ENCODE data around the gene MAPRE3. TPM values are rescaled to one million over a fixed set of nuclear protein-coding genes. Genes with fewer than 3 reads are reported as not detected.

The MAPRE3 gene
- total RNA-seq, 1 donor from 2014 or later: 27.0 TPM

DNA sequence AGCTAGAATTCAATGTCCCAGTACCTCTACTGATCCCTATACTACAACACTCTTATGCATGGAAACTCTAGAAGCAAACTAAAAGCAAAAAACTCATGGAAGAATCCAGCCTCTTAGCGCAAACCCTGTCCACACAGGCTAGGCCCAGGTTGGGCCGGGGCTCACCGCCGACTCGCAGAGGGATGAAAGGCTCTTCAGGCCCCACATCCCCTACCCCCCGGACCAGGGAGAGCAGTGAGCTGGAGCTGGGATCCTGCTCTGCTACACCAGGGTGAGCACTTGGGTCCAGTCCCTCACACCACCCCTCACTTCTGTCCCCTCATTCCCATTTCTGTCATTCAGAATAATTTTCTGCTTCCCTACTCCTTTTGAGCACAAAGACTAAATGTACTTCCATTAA lies 99.0 kb downstream of the MAPRE3 start:
- peaks cover 53% of the 10 kb centered on the region for H4K20me1 ChIP-seq (ENCODE audit: insufficient read depth, low read length)
- peak overlapping the region; percentile 97 for H3K4me2 ChIP-seq (ENCODE audit: low read length)
- no peaks in the 10 kb centered on the region for H3K27me3 ChIP-seq (ENCODE audit: insufficient read depth, low read length)
- peak overlapping the region; percentile 96 for H3K9ac ChIP-seq (ENCODE audit: low read length)
- no peaks in the 10 kb centered on the region for H3K9me3 Mint-ChIP-seq (ENCODE audit: unreplicated experiment)
- H3K4me3 ChIP-seq (ENCODE audit: insufficient read depth, low read depth, low read length): peak overlapping the region; percentile 98
- H3K4me1 Mint-ChIP-seq (ENCODE audit: low read depth, unreplicated experiment): peaks cover 29% of the 10 kb centered on the region
- no peak for TF ChIP-seq EZH2 (IDR thresholded peaks at IDR 0.05; ENCODE audit: insufficient read depth, low read length)
- TF ChIP-seq, protein P1, sequence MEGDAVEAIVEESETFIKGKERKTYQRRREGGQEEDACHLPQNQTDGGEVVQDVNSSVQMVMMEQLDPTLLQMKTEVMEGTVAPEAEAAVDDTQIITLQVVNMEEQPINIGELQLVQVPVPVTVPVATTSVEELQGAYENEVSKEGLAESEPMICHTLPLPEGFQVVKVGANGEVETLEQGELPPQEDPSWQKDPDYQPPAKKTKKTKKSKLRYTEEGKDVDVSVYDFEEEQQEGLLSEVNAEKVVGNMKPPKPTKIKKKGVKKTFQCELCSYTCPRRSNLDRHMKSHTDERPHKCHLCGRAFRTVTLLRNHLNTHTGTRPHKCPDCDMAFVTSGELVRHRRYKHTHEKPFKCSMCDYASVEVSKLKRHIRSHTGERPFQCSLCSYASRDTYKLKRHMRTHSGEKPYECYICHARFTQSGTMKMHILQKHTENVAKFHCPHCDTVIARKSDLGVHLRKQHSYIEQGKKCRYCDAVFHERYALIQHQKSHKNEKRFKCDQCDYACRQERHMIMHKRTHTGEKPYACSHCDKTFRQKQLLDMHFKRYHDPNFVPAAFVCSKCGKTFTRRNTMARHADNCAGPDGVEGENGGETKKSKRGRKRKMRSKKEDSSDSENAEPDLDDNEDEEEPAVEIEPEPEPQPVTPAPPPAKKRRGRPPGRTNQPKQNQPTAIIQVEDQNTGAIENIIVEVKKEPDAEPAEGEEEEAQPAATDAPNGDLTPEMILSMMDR (IDR thresholded peaks at IDR 0.05; ENCODE audit: insufficient read depth, low read depth, low read length): no peak
- DNase-seq (ENCODE audit: low read depth): no peak
- no peaks in the 10 kb centered on the region for H3K9me3 ChIP-seq (ENCODE audit: insufficient read depth, low read depth, low read length)
- FAIRE-seq: no peak
- no peaks in the 10 kb centered on the region for H3K27me3 Mint-ChIP-seq (ENCODE audit: low read depth, unreplicated experiment)
- H3K27ac Mint-ChIP-seq (ENCODE audit: unreplicated experiment): peak overlapping the region; percentile 88
- H2AFZ ChIP-seq (ENCODE audit: low read depth, low read length): no peak overlapping the region
- H3K36me3 Mint-ChIP-seq (ENCODE audit: low read depth, unreplicated experiment): peaks cover 21% of the 10 kb centered on the region
- H3K36me3 ChIP-seq (ENCODE audit: insufficient read depth, low read length): peaks cover 35% of the 10 kb centered on the region
- peaks cover 52% of the 10 kb centered on the region for H3K79me2 ChIP-seq (ENCODE audit: insufficient read depth, low read length)
- peaks cover 42% of the 10 kb centered on the region for H3K4me1 ChIP-seq (ENCODE audit: insufficient read depth, low read length)
- H3K27ac ChIP-seq (ENCODE audit: low read depth, low read length): no peak overlapping the region
- H3K4me3 Mint-ChIP-seq (ENCODE audit: unreplicated experiment): peak overlapping the region; percentile 98

DNA sequence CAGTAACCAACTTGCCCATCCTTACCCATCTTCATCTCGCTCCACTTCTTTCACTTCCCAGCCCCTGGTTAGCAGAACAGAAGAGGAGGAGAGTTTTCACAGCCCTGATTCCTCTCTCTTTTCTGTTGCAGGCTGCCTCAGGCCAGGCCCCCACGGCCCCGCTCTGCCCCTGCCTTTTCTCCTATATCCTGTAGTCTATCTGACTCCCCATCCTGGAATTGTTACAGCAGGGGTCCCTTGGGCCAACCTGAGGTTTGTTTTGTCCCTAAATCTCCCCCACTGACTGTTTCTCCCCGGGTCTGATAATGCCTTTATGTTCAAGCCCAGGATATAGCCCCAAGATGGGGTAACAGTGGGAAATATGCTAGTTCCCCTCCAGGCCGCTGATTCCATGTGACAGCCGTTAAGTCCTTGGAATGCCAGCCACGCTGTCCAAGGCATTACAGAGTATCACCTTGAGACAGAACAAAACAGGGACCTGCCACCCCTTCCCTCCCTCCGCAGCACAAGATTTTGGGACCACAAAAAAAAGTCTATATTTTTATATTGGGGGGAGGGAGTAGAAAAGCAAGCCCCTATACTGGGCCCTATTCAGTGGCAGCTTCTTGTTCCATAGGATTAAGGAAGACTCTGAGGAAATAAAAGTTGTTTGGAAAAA lies 99.7 kb downstream of the MAPRE3 start:
- H4K20me1 ChIP-seq (ENCODE audit: insufficient read depth, low read length): peaks cover 51% of the 10 kb centered on the region
- H3K27me3 ChIP-seq (ENCODE audit: insufficient read depth, low read length): no peaks in the 10 kb centered on the region
- H3K79me2 ChIP-seq (ENCODE audit: insufficient read depth, low read length): peaks cover 51% of the 10 kb centered on the region
- H3K9ac ChIP-seq (ENCODE audit: low read length): peak overlapping the region; percentile 96
- H3K9me3 ChIP-seq (ENCODE audit: insufficient read depth, low read depth, low read length): no peaks in the 10 kb centered on the region
- no peak for DNase-seq (ENCODE audit: low read depth)
- H3K4me3 Mint-ChIP-seq (ENCODE audit: unreplicated experiment): peak overlapping the region; percentile 98
- no peak for FAIRE-seq
- peaks cover 32% of the 10 kb centered on the region for H3K36me3 ChIP-seq (ENCODE audit: insufficient read depth, low read length)
- peak overlapping the region; percentile 94 for H3K27ac Mint-ChIP-seq (ENCODE audit: unreplicated experiment)
- TF ChIP-seq EZH2 (IDR thresholded peaks at IDR 0.05; ENCODE audit: insufficient read depth, low read length): no peak
- TF ChIP-seq, protein P1 (IDR thresholded peaks at IDR 0.05; ENCODE audit: insufficient read depth, low read depth, low read length): no peak
- peak overlapping the region; percentile 97 for H3K4me2 ChIP-seq (ENCODE audit: low read length)
- H3K4me1 ChIP-seq (ENCODE audit: insufficient read depth, low read length): peaks cover 47% of the 10 kb centered on the region
- H3K4me1 Mint-ChIP-seq (ENCODE audit: low read depth, unreplicated experiment): peaks cover 33% of the 10 kb centered on the region
- no peak overlapping the region for H2AFZ ChIP-seq (ENCODE audit: low read depth, low read length)
- H3K27ac ChIP-seq (ENCODE audit: low read depth, low read length): no peak overlapping the region
- peak overlapping the region; percentile 98 for H3K4me3 ChIP-seq (ENCODE audit: insufficient read depth, low read depth, low read length)
- H3K9me3 Mint-ChIP-seq (ENCODE audit: unreplicated experiment): no peaks in the 10 kb centered on the region
- peaks cover 20% of the 10 kb centered on the region for H3K36me3 Mint-ChIP-seq (ENCODE audit: low read depth, unreplicated experiment)
- no peaks in the 10 kb centered on the region for H3K27me3 Mint-ChIP-seq (ENCODE audit: low read depth, unreplicated experiment)

DNA sequence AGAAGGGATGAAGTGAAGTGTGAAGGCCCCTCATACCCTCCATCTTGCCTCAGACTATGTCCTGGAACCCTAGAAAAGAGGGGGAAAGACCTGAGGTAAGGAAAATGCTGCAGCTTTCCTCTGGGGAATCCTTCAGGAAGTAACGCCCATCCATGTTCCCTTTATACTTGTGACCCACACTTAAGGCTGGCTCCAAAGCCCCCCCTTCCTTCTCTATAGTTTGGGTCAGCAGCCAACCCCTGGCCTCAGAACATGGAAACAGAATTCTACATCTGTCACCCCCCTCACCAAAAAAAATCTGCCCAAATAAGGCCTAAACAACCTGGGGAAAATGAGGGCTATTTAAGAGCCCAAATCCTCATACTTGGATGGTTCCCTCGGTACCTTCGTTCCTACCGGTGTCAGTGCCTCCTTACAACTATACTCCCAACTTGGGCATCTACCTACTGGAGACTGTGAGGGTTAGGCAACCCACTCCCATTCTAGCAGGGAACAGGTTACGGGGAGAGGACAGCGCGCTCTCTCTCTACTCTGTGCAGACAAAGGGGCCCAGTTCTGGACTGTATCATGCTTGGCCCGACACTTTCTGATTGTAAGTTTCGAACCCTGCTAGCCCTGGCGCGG lies 100.3 kb downstream of the MAPRE3 start:
- Histone ChIP-seq H3K36me3 (ENCODE audit: insufficient read depth, low read length) (peaks cover 25% of the 10 kb centered on the region), H3K4me3 (ENCODE audit: insufficient read depth, low read depth, low read length) (peak overlapping the region; percentile 98), H3K27me3 (ENCODE audit: insufficient read depth, low read length) (no peaks in the 10 kb centered on the region), H3K9ac (ENCODE audit: low read length) (peak overlapping the region; percentile 96), H4K20me1 (ENCODE audit: insufficient read depth, low read length) (peaks cover 44% of the 10 kb centered on the region), H3K4me2 (ENCODE audit: low read length) (peak overlapping the region; percentile 97), H3K27ac (ENCODE audit: low read depth, low read length) (peak overlapping the region; percentile 86), H3K4me1 (ENCODE audit: insufficient read depth, low read length) (peaks cover 50% of the 10 kb centered on the region), H2AFZ (ENCODE audit: low read depth, low read length) (peak overlapping the region; percentile 53), H3K9me3 (ENCODE audit: insufficient read depth, low read depth, low read length) (no peaks in the 10 kb centered on the region), H3K79me2 (ENCODE audit: insufficient read depth, low read length) (peaks cover 48% of the 10 kb centered on the region)
- no peak for DNase-seq (ENCODE audit: low read depth)
- H3K4me1 Mint-ChIP-seq (ENCODE audit: low read depth, unreplicated experiment): peaks cover 36% of the 10 kb centered on the region
- H3K27me3 Mint-ChIP-seq (ENCODE audit: low read depth, unreplicated experiment): no peaks in the 10 kb centered on the region
- FAIRE-seq: no peak
- no peaks in the 10 kb centered on the region for H3K9me3 Mint-ChIP-seq (ENCODE audit: unreplicated experiment)
- H3K27ac Mint-ChIP-seq (ENCODE audit: unreplicated experiment): peak overlapping the region; percentile 94
- peaks cover 17% of the 10 kb centered on the region for H3K36me3 Mint-ChIP-seq (ENCODE audit: low read depth, unreplicated experiment)
- TF ChIP-seq, protein P1 (IDR thresholded peaks at IDR 0.05; ENCODE audit: insufficient read depth, low read depth, low read length): no peak
- no peak for TF ChIP-seq EZH2 (IDR thresholded peaks at IDR 0.05; ENCODE audit: insufficient read depth, low read length)
- H3K4me3 Mint-ChIP-seq (ENCODE audit: unreplicated experiment): peak overlapping the region; percentile 98
